Muscle of back (tissue), 11 donors: ENCODE measurements around the gene TTPAL. TPM values are rescaled to one million over a fixed set of nuclear protein-coding genes. Genes with fewer than 3 reads are reported as not detected.

Source experiments
- DNase-seq, 3 donors: peaks; one replicate each; pipeline versions ENCODE4 v3.0.0 to v3.0.0-alpha.2; 2013
- polyA plus RNA-seq, 10 donors: library from polyadenylated mRNA; unstranded; fragments of 120-200 nt; gene quantifications; one replicate each; pipeline ENCODE4 v1.2.1, GENCODE V29; 2013; ENCODE audit not compliant: insufficient read length in 10 of 10

The TTPAL gene
- polyA plus RNA-seq, 10 donors: 4.2 to 7.4 (median 5.7) TPM

- no peak for DNase-seq
Measured at GRCh38 chr20:44533928-44534327, 58.3 kb downstream of the TTPAL start.

GRCh38 chr20:44536175-44536574 is 60.5 kb downstream of the TTPAL start:
- DNase-seq: no peak

GRCh38 chr20:44537993-44538392 is 62.3 kb downstream of the TTPAL start:
- DNase-seq: peak in 1 of 3 donors; percentile 21

- no peak for DNase-seq
Measured at GRCh38 chr20:44540834-44541233, 65.2 kb downstream of the TTPAL start.

- DNase-seq: no peak
Measured at GRCh38 chr20:44541992-44542391, 66.3 kb downstream of the TTPAL start.

- peak in 1 of 3 donors; percentile 30 for DNase-seq
Measured at GRCh38 chr20:44542890-44543289, 67.2 kb downstream of the TTPAL start.

GRCh38 chr20:44543358-44543757 is 67.7 kb downstream of the TTPAL start:
- no peak for DNase-seq

Other genes with a start within 250 kb of the TTPAL start
- under 1 TPM in 5 of 10 donors, not detected in 5; 0.05 to 0.80 (median 0.23) TPM for gene GDAP1L1, start 228.6 kb upstream of the TTPAL start, polyA plus RNA-seq
- 1 to 10 TPM; 6.2 to 8.8 (median 7.5) TPM for gene FITM2, start 164.7 kb upstream of the TTPAL start, polyA plus RNA-seq
- gene R3HDML, start 138.8 kb upstream of the TTPAL start, polyA plus RNA-seq: not detected
- under 1 TPM in 4 of 10 donors, not detected in 6; 0.07 to 0.16 (median 0.10) TPM for gene HNF4A, start 120.2 kb upstream of the TTPAL start, polyA plus RNA-seq
- gene SERINC3, start 46.2 kb downstream of the TTPAL start, polyA plus RNA-seq: 10 to 100 TPM; 42.9 to 56.2 (median 49.1) TPM
- 10 to 100 TPM; 40.1 to 55.6 (median 45.6) TPM for gene PKIG, start 106.7 kb downstream of the TTPAL start, polyA plus RNA-seq
- 1 to 10 TPM; 5.1 to 8.5 (median 7.2) TPM for gene ADA, start 175.8 kb downstream of the TTPAL start, polyA plus RNA-seq
- gene CCN5, start 239.5 kb downstream of the TTPAL start, polyA plus RNA-seq: under 1 TPM; 0.07 to 0.21 (median 0.13) TPM